Measurements from ENCODE around the gene PRSS21.

The PRSS21 gene

DNA sequence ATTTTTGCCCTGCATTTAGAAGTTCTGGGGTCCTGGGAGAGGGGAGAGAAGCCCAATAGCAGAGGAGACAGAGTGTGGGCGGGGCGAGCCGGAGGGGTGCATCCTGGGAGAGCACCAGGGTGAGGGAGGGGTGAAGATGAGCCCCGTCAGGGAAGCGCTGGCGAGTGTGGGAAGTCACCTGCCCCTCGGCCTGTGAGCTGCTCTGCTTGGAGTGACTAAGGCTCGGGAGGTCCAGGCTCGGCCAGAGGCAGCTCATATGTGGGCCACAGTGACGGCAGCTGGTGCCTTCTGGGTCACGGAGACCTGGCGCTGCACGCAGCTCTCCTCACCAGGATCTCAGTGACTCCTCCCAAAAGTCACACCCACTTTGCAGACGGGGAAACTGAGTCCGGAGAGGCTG, 14.2 kb downstream of the PRSS21 start:
- H3K27me3 Mint-ChIP-seq, result peaks cover 30% of the 10 kb centered on the region
- H3K9me3 Mint-ChIP-seq, result no peaks in the 10 kb centered on the region
- no peak for ATAC-seq (ENCODE audit: low read depth)
- no peaks in the 10 kb centered on the region for H3K36me3 Mint-ChIP-seq
- no peaks in the 10 kb centered on the region for H3K4me1 Mint-ChIP-seq
- DNase-seq (ENCODE audit: low spot score in 2 of 2), result no peak
- no peak overlapping the region for H3K27ac Mint-ChIP-seq
- H3K4me3 Mint-ChIP-seq, result no peak overlapping the region

DNA sequence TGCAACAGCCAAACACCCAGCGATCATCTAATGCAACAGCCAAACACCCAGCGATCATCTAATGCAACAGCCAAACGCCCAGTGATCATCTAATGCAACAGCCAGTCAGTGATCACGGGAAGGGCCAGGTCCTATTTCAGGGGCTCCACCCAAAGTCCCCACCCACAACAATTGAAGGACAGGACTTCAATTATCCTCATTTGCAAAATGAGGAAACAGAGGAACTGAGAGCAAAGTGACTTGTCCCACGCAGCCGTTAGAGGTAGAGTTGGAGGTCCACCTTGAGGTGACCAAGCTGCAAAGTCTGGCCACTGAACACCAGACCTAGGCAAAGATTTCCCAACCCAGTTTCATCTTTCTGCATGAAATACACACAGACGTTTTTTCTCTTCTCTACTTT, 16.7 kb downstream of the PRSS21 start:
- H3K27ac Mint-ChIP-seq, result no peak overlapping the region
- no peak for ATAC-seq (ENCODE audit: low read depth)
- peaks cover 34% of the 10 kb centered on the region for H3K27me3 Mint-ChIP-seq
- no peaks in the 10 kb centered on the region for H3K9me3 Mint-ChIP-seq
- no peak for DNase-seq (ENCODE audit: low spot score in 2 of 2)
- no peak overlapping the region for H3K4me3 Mint-ChIP-seq
- no peaks in the 10 kb centered on the region for H3K36me3 Mint-ChIP-seq
- peaks cover 6% of the 10 kb centered on the region for H3K4me1 Mint-ChIP-seq

- H3K9me3 Mint-ChIP-seq, result no peaks in the 10 kb centered on the region
- ATAC-seq (ENCODE audit: low read depth), result no peak
Measured at GRCh38 chr16:2834968-2835367, 17.9 kb downstream of the PRSS21 start.

DNA sequence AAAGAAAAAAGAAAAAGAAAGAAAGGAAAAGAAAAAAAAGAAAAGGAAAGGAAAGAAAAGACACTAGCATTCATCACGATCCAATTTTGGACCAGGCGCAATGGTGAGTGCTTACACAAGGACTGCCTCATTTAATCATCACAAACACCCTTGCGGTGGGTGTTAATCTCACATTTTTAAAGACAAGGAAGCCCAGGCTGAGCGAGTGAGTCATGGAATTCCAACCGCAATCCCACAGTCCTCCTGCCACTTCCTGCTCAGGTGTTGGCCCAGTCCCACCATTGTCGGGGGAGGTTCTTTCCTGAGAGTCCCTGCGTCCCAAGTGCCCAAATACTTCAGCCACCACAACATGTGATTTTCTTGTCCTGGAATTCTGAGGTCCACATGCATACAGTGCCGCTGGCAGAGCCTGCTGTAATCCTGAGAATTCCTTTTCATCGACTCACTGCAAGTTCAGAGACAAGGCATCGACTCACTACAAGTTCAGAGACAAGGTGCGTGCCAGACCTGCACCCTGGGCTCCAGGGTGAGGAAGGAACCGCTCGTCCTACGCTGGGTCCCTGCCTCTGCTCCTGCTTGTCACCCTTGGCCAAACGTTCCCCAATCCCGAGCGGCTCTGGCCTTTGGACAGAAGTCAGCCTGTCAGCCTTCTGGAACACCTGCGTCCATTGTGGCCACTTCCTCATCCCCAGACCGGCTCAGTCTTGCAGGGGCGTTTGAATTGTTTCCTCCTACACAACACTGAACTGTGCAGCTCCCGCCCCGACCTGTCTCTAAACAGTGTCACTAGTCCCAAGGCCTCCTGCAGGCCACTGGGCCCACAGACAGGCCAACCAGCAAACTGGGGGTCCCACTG, 18.8 kb downstream of the PRSS21 start:
- DNase-seq (ENCODE audit: low spot score in 2 of 2) (no peak), ATAC-seq (ENCODE audit: low read depth) (no peak)
- Mint-ChIP-seq H3K9me3 (no peaks in the 10 kb centered on the region), H3K4me3 (no peak overlapping the region), H3K36me3 (no peaks in the 10 kb centered on the region), H3K27ac (no peak overlapping the region), H3K27me3 (peaks cover 30% of the 10 kb centered on the region), H3K4me1 (peaks cover 6% of the 10 kb centered on the region)

More at GRCh38 chr16:2834968-2835367, 17.9 kb downstream of the PRSS21 start:
- Mint-ChIP-seq H3K27ac (no peak overlapping the region), H3K27me3 (peaks cover 33% of the 10 kb centered on the region), H3K36me3 (no peaks in the 10 kb centered on the region), H3K4me1 (peaks cover 6% of the 10 kb centered on the region), H3K4me3 (no peak overlapping the region)
- DNase-seq (ENCODE audit: low spot score in 2 of 2), result no peak

DNA sequence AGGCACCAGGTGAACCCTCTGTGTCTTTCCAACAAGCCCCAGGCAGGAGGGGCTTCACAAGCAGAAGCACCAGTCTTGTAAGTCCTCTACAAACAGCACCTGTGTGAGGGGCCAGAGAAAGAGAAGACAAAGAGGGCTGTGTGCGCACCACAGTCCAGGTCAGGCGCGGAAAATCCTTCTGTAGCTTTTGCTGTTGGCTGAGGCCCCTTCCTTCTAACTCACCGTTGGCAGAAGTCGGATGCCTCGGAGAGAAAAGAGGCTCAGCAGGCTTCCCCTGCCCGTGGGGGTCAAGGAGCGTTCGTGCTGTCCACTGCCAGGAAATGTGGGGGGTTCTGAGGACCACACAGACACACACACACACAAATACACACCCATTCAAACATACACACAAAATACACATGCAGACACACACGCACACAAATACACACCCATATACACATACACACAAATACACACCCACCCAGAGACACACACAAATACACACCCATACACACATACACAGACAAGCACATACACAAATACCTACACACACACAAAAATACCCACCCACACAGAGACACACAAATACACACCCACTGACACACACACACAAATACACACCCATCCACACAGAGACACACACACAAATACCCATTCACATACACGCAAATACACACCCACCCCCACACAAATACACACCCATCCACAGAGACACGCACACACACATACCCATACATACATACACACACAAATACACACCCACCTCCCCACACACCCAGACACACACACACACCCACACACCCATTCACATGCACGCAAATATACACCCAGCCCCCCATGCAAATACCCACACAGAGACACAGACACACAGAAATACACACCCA, 19.8 kb downstream of the PRSS21 start:
- Mint-ChIP-seq H3K9me3 (no peaks in the 10 kb centered on the region), H3K27me3 (peaks cover 27% of the 10 kb centered on the region), H3K4me1 (peaks cover 8% of the 10 kb centered on the region), H3K4me3 (no peak overlapping the region), H3K36me3 (no peaks in the 10 kb centered on the region), H3K27ac (no peak overlapping the region)
- DNase-seq (ENCODE audit: low spot score in 2 of 2), result no peak
- no peak for ATAC-seq (ENCODE audit: low read depth)

- no peak for DNase-seq (ENCODE audit: low spot score in 2 of 2)
- Mint-ChIP-seq H3K27me3 (peaks cover 21% of the 10 kb centered on the region), H3K36me3 (no peaks in the 10 kb centered on the region), H3K4me1 (peaks cover 8% of the 10 kb centered on the region), H3K9me3 (no peaks in the 10 kb centered on the region), H3K4me3 (no peak overlapping the region), H3K27ac (no peak overlapping the region)
- peak; percentile 54 for ATAC-seq (ENCODE audit: low read depth)
Measured at GRCh38 chr16:2838928-2839327, 21.9 kb downstream of the PRSS21 start.

DNA sequence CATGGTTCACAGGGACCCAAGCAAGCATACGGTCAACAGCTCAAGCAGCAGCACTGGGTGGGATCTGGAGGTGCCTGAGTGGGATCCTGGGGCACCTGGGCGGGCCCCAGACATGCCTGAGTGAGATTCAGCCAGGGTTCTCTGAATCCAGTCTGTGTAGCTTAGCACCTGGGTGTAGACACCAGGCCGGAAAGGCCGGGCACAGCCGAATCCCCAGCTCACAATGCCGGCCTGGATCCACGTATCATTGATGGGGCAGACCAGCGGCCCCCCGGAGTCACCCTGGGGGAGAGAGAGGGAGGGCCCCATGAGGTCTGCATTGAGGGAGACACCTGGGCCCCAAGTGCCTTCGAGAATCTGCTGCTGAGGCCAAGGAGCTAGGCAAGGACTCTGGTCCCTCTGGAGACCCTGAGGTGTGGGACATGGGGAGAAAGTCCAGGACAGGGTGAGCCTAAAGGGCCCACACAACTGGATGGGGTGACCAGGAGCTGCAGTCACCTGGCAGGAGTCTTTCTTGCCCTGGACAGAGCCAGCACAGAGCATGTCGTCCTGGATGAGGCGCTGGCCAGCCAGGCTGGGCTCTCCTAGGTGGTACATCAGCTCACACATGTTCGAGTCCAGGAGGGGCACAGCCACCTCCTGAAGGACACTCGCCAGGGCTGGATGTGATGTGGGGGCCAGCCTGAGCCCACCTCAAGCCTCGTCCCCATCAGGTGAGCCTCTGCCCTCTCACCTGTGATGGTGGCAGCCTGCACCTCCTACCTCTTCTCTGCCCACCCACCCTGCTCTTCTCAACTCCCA, 22.8 kb downstream of the PRSS21 start:
- H3K4me1 Mint-ChIP-seq, result peaks cover 8% of the 10 kb centered on the region
- no peaks in the 10 kb centered on the region for H3K36me3 Mint-ChIP-seq
- H3K27me3 Mint-ChIP-seq, result peaks cover 17% of the 10 kb centered on the region
- no peak overlapping the region for H3K4me3 Mint-ChIP-seq
- no peaks in the 10 kb centered on the region for H3K9me3 Mint-ChIP-seq
- H3K27ac Mint-ChIP-seq, result no peak overlapping the region
- ATAC-seq (ENCODE audit: low read depth), result no peak
- no peak for DNase-seq (ENCODE audit: low spot score in 2 of 2)

DNA sequence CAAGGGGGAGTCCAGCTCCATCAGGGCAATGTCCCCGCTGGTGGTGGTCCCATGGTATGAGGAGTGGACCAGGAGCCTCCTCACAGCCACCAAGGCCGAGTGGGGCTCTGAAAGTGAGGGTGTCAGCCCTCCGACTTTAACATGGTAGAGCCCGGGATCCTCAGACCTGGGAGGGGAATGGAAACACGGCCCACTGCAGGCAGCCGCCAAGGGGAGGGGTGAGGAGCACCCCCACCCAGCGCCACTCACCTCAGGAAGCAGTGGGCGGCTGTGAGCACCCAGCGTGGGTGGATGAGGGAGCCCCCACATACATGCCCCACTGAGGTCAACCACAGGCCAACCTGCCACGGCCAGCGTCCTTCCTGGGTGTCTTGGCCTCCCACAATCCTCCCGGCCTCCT, 23.9 kb downstream of the PRSS21 start:
- no peaks in the 10 kb centered on the region for H3K9me3 Mint-ChIP-seq
- no peak overlapping the region for H3K27ac Mint-ChIP-seq
- peaks cover 2% of the 10 kb centered on the region for H3K36me3 Mint-ChIP-seq
- DNase-seq (ENCODE audit: low spot score in 2 of 2) (no peak), ATAC-seq (ENCODE audit: low read depth) (no peak)
- H3K4me1 Mint-ChIP-seq, result peaks cover 8% of the 10 kb centered on the region
- peaks cover 14% of the 10 kb centered on the region for H3K27me3 Mint-ChIP-seq
- H3K4me3 Mint-ChIP-seq, result no peak overlapping the region

DNA sequence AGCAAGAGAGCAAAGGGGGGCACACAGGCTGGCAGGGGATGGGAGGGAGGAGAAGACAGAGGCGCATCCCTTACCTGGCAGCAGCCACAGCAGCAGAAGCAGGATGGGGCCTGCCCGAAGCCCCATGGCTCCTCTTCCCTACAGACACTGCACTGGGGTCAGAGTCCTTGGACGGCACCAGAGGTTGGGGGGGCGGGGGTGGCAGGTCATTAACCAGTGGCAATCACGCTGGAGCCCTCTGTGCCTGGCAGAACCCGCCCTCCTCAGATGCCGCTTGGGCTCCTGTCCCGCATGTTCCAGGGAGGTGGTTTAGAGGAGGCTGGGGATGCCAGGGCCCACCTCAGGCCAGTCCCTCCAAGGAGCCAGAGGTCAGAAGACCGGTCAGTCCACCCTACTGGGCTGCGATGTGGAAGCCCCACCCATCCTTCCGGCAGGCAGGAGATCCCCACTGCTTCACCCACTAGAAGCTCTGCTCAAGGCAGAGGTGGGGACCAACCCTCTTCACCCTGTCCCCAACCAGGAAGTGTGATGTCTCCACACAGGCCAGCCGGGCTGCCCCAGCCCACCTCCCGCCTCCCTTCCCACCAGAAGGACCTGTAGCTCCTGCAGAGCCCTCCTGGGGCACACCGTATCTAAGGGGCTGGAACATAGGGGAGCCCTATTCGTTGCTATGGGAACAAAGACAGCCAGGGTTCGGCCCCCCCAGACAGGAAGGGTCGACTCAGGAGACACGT, 24.7 kb downstream of the PRSS21 start:
- Mint-ChIP-seq H3K9me3 (no peaks in the 10 kb centered on the region), H3K27ac (no peak overlapping the region), H3K36me3 (peaks cover 2% of the 10 kb centered on the region), H3K27me3 (peaks cover 12% of the 10 kb centered on the region), H3K4me1 (peaks cover 8% of the 10 kb centered on the region), H3K4me3 (no peak overlapping the region)
- no peak for DNase-seq (ENCODE audit: low spot score in 2 of 2)
- no peak for ATAC-seq (ENCODE audit: low read depth)

DNA sequence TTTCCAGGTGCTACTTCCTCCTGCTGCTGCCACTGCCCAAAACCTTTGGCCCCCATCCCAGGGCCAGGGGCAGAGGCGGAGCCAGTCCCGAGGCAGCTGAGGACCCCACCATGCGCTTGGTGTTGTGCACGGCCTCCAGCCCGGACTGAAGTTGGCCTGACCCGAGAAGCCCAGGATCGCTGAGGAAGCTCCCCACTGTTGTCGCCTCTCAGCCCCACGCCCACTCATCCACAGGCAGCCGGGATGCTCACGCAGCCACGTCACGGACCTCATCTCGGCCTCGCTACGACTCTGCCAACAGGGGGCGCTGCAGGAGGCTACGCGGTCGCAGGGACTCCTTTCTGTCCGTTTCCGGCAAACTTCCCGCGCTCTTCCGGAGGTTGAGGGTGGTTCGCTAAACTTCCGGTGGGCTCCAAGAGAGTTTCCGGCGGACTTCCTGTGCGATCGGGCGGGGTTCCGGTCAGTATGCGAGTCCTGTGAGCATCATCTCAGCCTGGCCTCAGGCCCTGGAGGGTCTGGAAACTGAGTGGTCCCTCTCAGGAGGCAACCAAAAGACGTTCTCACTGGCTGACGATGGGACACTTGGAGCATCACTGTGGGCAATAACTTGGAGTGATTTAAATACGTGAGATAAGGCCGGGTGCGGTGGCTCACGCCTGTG, 25.4 kb downstream of the PRSS21 start:
- H3K9me3 Mint-ChIP-seq, result peaks cover 2% of the 10 kb centered on the region
- H3K4me1 Mint-ChIP-seq, result peaks cover 3% of the 10 kb centered on the region
- H3K27me3 Mint-ChIP-seq, result peaks cover 10% of the 10 kb centered on the region
- H3K36me3 Mint-ChIP-seq, result peaks cover 2% of the 10 kb centered on the region
- no peak overlapping the region for H3K4me3 Mint-ChIP-seq
- no peak for DNase-seq (ENCODE audit: low spot score in 2 of 2)
- no peak overlapping the region for H3K27ac Mint-ChIP-seq
- ATAC-seq (ENCODE audit: low read depth), result no peak

DNA sequence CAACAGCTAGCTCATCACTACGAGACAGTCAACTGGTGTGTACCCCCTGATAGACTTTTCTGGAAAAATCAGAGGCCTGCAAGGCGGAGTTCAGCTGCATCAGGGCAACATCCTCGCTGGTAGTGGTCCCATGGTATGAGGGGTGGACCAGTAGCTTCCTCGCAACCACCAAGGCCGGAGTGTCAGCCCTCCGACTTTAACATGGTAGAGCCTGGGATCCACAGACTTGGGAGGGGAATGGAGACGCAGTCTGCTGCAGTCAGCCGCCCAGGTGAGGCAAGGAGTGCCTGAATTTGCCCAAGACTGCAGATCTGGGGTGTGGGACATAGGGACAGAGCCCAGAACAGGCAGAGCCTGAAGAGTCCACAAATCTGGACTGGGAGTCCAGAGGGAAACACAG, 26.5 kb downstream of the PRSS21 start:
- H3K4me1 Mint-ChIP-seq, result peaks cover 2% of the 10 kb centered on the region
- peaks cover 2% of the 10 kb centered on the region for H3K36me3 Mint-ChIP-seq
- no peak for ATAC-seq (ENCODE audit: low read depth)
- H3K4me3 Mint-ChIP-seq, result no peak overlapping the region
- H3K27me3 Mint-ChIP-seq, result peaks cover 5% of the 10 kb centered on the region
- no peak overlapping the region for H3K27ac Mint-ChIP-seq
- peaks cover 2% of the 10 kb centered on the region for H3K9me3 Mint-ChIP-seq
- DNase-seq (ENCODE audit: low spot score in 2 of 2), result no peak

DNA sequence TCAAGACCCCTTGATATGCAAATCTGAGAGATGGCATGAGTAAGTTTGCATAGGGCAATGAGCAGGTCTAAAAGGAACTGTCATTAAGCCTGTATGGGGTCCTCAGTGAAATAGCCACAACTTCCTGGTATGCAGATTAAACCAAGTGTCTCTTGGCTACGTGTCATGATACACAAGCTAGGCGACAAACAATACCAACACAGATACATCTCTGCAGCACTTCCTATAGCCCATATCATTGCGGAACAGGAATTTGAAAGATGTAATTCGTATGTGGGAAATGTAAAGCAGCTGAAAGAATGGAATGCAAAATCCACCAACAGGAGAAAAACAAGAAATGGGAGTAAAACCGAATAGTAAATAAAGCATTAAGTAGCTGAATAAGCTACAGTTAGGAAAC, 28.1 kb downstream of the PRSS21 start:
- Mint-ChIP-seq H3K27ac (no peak overlapping the region), H3K4me1 (peaks cover 2% of the 10 kb centered on the region), H3K27me3 (peaks cover 14% of the 10 kb centered on the region), H3K36me3 (peaks cover 2% of the 10 kb centered on the region), H3K9me3 (peaks cover 2% of the 10 kb centered on the region), H3K4me3 (no peak overlapping the region)
- DNase-seq (ENCODE audit: low spot score in 2 of 2) (no peak), ATAC-seq (ENCODE audit: low read depth) (no peak)
